SK-N-SH (cell line): ENCODE data around the gene DOK7. TPM values are rescaled to one million over a fixed set of nuclear protein-coding genes. Genes with fewer than 3 reads are reported as not detected.

Source experiments
- CTCF ChIA-PET: fragments of 300-600, 350-600 bp; formaldehyde crosslinking; extraction: SDS; loops from one replicate; lab custom pipeline; 2021; lab: Yijun Ruan, JAX
- POLR2A ChIA-PET: fragments of 350-600 bp; sonication (Branson Sonifier 250); formaldehyde crosslinking; extraction: SDS; loops from one replicate; lab custom pipeline; 2020; ENCODE audit warnings: antibody characterized with exemption, inconsistent platforms; lab: Yijun Ruan, JAX
- DNase-seq: peaks from one replicate; pipeline ENCODE4 v3.0.0; 2012
- H2AFZ ChIP-seq: fragments of 200-600 bp; sonication (generic); 2 replicates; pipeline ENCODE4 v1.8.1; 2016; ENCODE audit warnings: antibody characterized with exemption, mild to moderate bottlenecking, low read depth
- H3F3A ChIP-seq: fragments of 200-600 bp; sonication (generic); replicated peaks from 2 replicates; pipeline ENCODE3; 2016; ENCODE audit warnings: antibody characterized with exemption, mild to moderate bottlenecking; ENCODE audit not compliant: insufficient read depth
- H3K27ac ChIP-seq, 2 experiments: fragments of 200-500 bp in 1 of 2; fragments of 200-600 bp in 1 of 2; sonication (Bioruptor generic) in 1 of 2; sonication (generic), shearing (Covaris generic) in 1 of 2; 2 replicates each; pipeline versions ENCODE4 v1.5.1 to v1.6.1; 2014 to 2016; ENCODE audit warnings: low read depth in 2 of 2, inconsistent platforms in 1 of 2, low read length in 1 of 2, mild to moderate bottlenecking in 1 of 2, mixed read lengths in 1 of 2
- H3K27me3 ChIP-seq: fragments of 200-600 bp; sonication (generic), shearing (Covaris generic); 2 replicates; pipeline ENCODE4 v1.6.1; 2016; ENCODE audit warnings: mixed run types; ENCODE audit not compliant: insufficient read depth
- H3K36me3 ChIP-seq, 2 experiments: fragments of 200-500 bp in 1 of 2; fragments of 200-600 bp in 1 of 2; sonication (Bioruptor generic) in 1 of 2; sonication (generic) in 1 of 2; replicated peaks in 1 of 2; 2 replicates each; pipeline versions ENCODE3 to v1.5.1; 2014 to 2016; ENCODE audit warnings: low read length in 1 of 2, mild to moderate bottlenecking in 1 of 2; ENCODE audit not compliant: insufficient read depth in 2 of 2, control insufficient read depth in 1 of 2
- H3K4me1 ChIP-seq, 2 experiments: fragments of 200-500 bp in 1 of 2; fragments of 200-600 bp in 1 of 2; sonication (Bioruptor generic) in 1 of 2; sonication (generic), shearing (Covaris generic) in 1 of 2; 2 replicates each; pipeline versions ENCODE4 v1.5.1 to v1.6.1; 2014 to 2016; ENCODE audit warnings: low read depth in 1 of 2, low read length in 1 of 2, mixed run types in 1 of 2; ENCODE audit not compliant: insufficient read depth in 2 of 2, control insufficient read depth in 1 of 2
- H3K4me2 ChIP-seq: fragments of 200-600 bp; sonication (generic), shearing (Covaris generic); 2 replicates; pipeline ENCODE4 v1.6.1; 2017; ENCODE audit warnings: mixed run types
- H3K4me3 ChIP-seq, 2 experiments: fragments of 200-500 bp in 1 of 2; fragments of 200-600 bp in 1 of 2; sonication (Bioruptor generic) in 1 of 2; sonication (generic), shearing (Covaris generic) in 1 of 2; 2 replicates each; pipeline versions ENCODE4 v1.5.1 to v1.8.1; 2014 to 2016; ENCODE audit warnings: low read depth in 2 of 2, inconsistent platforms in 1 of 2, low read length in 1 of 2, mild to moderate bottlenecking in 1 of 2, mixed read lengths in 1 of 2, moderate library complexity in 1 of 2
- H3K79me2 ChIP-seq: fragments of 200-600 bp; sonication (generic); 2 replicates; pipeline ENCODE4 v1.8.1; 2017; ENCODE audit warnings: mild to moderate bottlenecking; ENCODE audit not compliant: insufficient read depth
- H3K9ac ChIP-seq: fragments of 200-600 bp; sonication (generic); 2 replicates; pipeline ENCODE4 v1.6.1; 2017; ENCODE audit warnings: mixed run types
- H3K9me2 ChIP-seq: fragments of 200-600 bp; sonication (generic); 2 replicates; pipeline ENCODE4 v1.6.1; 2017; ENCODE audit warnings: mixed run types
- H3K9me3 ChIP-seq: fragments of 200-600 bp; sonication (generic); 2 replicates; pipeline ENCODE4 v1.6.1; 2017; ENCODE audit warnings: mixed run types, mild to moderate bottlenecking, moderate library complexity
- H4K20me1 ChIP-seq: fragments of 200-600 bp; sonication (generic); 2 replicates; pipeline ENCODE4 v1.6.1; 2017; ENCODE audit warnings: mild to moderate bottlenecking, mixed run types; ENCODE audit not compliant: insufficient read depth
- EP300 ChIP-seq, 2 experiments: IDR thresholded peaks; 2 replicates each; pipeline versions ENCODE4 v1.4.0 to v1.6.1; 2012; ENCODE audit warnings: borderline replicate concordance in 1 of 2, low read depth in 1 of 2, low read length in 1 of 2
- EZH2phosphoT487 ChIP-seq: fragments of 200-600 bp; sonication (generic); IDR thresholded peaks from 2 replicates; pipeline ENCODE4 v1.6.1; 2017; ENCODE audit warnings: low read depth, mixed run types, mild to moderate bottlenecking, antibody characterized with exemption, moderate library complexity, borderline replicate concordance
- FOXM1 ChIP-seq: IDR thresholded peaks from 2 replicates; pipeline ENCODE4 v1.4.0; 2012; ENCODE audit warnings: low read depth, mild to moderate bottlenecking
- JUND ChIP-seq: IDR thresholded peaks from 2 replicates; pipeline ENCODE4 v1.4.0; 2012
- NFIC ChIP-seq: IDR thresholded peaks from 2 replicates; pipeline ENCODE4 v1.4.0; 2012; ENCODE audit warnings: borderline replicate concordance
- RFX5 ChIP-seq: IDR thresholded peaks from 2 replicates; pipeline ENCODE4 v1.6.1; 2012; ENCODE audit warnings: mild to moderate bottlenecking, improper control_type of control experiment, low read length
- SMC3 ChIP-seq: IDR thresholded peaks from 2 replicates; pipeline ENCODE4 v1.6.1; 2012; ENCODE audit warnings: low read depth, low read length, improper control_type of control experiment
- TCF12 ChIP-seq: IDR thresholded peaks from 2 replicates; pipeline ENCODE4 v1.4.0; 2012
- YY1 ChIP-seq: IDR thresholded peaks from 2 replicates; pipeline ENCODE4 v1.4.0; 2012; ENCODE audit warnings: low read depth, mild to moderate bottlenecking
- WGBS: methylation state at CpG from one replicate; pipeline ENCODE4 v1.1.6; 2017; ENCODE audit warnings: low lambda C conversion rate; 5-methylcytosine and 5-hydroxymethylcytosine counted together
- polyA plus RNA-seq, 3 experiments: library from polyadenylated mRNA; depleted of rRNA; stranded (reverse); fragments of >200 nt; gene quantifications; 2 replicates each; pipeline ENCODE4 v1.2.3, GENCODE V29; 2012
- TF ChIP-seq, protein P1 (sequence below): IDR thresholded peaks from 2 replicates; pipeline ENCODE4 v1.4.0; 2012; ENCODE audit warnings: low read depth, borderline replicate concordance
- TF ChIP-seq, protein P2 (sequence below): fragments of 150-350 bp; IDR thresholded peaks from 2 replicates; pipeline ENCODE4 v1.6.1; 2016; ENCODE audit warnings: mild to moderate bottlenecking, low read depth, low read length
- TF ChIP-seq, protein P3 (sequence below): fragments of 200-600 bp; sonication (generic); IDR thresholded peaks from 2 replicates; pipeline ENCODE4 v1.6.1; 2017; ENCODE audit warnings: antibody characterized with exemption, mild to moderate bottlenecking, moderate library complexity
- TF ChIP-seq, protein P4 (sequence below): IDR thresholded peaks from 2 replicates; pipeline ENCODE4 v1.4.0; 2012; ENCODE audit warnings: low read depth, borderline replicate concordance

DOK7 gene
- polyA plus RNA-seq, 1 of the 3 experiments (the other 2 are of a cell fraction) = not detected

DNA sequence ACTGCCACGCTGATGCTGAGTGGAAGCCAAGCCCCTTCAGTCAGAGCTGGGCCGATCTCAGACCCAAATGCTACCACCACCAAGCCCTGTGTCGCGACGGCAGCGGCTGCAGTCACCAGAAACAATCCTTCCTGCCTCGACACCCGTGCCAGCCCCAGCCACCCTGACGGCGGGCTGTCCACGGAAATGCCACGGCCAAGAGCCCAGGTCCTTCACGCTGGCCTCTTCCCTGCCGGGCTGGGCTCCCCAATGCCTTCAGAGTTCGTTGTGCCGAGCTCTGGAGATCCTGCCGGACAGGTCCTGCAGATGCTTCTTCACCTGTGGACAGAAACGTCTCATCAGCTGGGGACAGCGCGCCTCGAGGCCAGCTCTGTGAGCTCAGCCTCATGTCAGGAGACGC is 49.6 kb downstream of the DOK7 start:
- Histone ChIP-seq H2AFZ (no peak overlapping the region), H3K4me3 (no peak overlapping the region), H4K20me1 (no peaks in the 10 kb centered on the region), H3K79me2 (no peaks in the 10 kb centered on the region; the same call in 1 of the 2 replicates), H3K36me3 (peaks cover 13 to 73% of the 10 kb centered on the region in 2 experiments), H3F3A (no peaks in the 10 kb centered on the region), H3K4me2 (no peak overlapping the region), H3K9me2 (no peaks in the 10 kb centered on the region), H3K27me3 (no peaks in the 10 kb centered on the region), H3K27ac (no peak overlapping the region), H3K4me1 (no peaks in the 10 kb centered on the region), H3K9me3 (no peaks in the 10 kb centered on the region), H3K9ac (no peak overlapping the region)
- ChIA-PET CTCF (interaction anchor here (1.1 to 1.7 kb wide), 2 partner anchors 15 to 368 kb away, joined by 4 to 6 read pairs; no protein-coding TSS in a partner anchor), POLR2A (no interaction called here)
- TF ChIP-seq NFIC (no peak), SMC3 (no peak), JUND (no peak), TCF12 (no peak), EZH2phosphoT487 (no peak), FOXM1 (no peak), RFX5 (no peak), YY1 (no peak), EP300 (IDR thresholded peaks at IDR 0.05; ENCODE audit: borderline replicate concordance in 1 of 2, low read depth in 1 of 2, low read length in 1 of 2) (no peak)
- TF ChIP-seq, protein P1, sequence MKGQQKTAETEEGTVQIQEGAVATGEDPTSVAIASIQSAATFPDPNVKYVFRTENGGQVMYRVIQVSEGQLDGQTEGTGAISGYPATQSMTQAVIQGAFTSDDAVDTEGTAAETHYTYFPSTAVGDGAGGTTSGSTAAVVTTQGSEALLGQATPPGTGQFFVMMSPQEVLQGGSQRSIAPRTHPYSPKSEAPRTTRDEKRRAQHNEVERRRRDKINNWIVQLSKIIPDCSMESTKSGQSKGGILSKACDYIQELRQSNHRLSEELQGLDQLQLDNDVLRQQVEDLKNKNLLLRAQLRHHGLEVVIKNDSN = no peak
- TF ChIP-seq, protein P2, sequence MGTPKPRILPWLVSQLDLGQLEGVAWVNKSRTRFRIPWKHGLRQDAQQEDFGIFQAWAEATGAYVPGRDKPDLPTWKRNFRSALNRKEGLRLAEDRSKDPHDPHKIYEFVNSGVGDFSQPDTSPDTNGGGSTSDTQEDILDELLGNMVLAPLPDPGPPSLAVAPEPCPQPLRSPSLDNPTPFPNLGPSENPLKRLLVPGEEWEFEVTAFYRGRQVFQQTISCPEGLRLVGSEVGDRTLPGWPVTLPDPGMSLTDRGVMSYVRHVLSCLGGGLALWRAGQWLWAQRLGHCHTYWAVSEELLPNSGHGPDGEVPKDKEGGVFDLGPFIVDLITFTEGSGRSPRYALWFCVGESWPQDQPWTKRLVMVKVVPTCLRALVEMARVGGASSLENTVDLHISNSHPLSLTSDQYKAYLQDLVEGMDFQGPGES = no peak
- TF ChIP-seq, protein P3, sequence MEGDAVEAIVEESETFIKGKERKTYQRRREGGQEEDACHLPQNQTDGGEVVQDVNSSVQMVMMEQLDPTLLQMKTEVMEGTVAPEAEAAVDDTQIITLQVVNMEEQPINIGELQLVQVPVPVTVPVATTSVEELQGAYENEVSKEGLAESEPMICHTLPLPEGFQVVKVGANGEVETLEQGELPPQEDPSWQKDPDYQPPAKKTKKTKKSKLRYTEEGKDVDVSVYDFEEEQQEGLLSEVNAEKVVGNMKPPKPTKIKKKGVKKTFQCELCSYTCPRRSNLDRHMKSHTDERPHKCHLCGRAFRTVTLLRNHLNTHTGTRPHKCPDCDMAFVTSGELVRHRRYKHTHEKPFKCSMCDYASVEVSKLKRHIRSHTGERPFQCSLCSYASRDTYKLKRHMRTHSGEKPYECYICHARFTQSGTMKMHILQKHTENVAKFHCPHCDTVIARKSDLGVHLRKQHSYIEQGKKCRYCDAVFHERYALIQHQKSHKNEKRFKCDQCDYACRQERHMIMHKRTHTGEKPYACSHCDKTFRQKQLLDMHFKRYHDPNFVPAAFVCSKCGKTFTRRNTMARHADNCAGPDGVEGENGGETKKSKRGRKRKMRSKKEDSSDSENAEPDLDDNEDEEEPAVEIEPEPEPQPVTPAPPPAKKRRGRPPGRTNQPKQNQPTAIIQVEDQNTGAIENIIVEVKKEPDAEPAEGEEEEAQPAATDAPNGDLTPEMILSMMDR = no peak
- TF ChIP-seq, protein P4, sequence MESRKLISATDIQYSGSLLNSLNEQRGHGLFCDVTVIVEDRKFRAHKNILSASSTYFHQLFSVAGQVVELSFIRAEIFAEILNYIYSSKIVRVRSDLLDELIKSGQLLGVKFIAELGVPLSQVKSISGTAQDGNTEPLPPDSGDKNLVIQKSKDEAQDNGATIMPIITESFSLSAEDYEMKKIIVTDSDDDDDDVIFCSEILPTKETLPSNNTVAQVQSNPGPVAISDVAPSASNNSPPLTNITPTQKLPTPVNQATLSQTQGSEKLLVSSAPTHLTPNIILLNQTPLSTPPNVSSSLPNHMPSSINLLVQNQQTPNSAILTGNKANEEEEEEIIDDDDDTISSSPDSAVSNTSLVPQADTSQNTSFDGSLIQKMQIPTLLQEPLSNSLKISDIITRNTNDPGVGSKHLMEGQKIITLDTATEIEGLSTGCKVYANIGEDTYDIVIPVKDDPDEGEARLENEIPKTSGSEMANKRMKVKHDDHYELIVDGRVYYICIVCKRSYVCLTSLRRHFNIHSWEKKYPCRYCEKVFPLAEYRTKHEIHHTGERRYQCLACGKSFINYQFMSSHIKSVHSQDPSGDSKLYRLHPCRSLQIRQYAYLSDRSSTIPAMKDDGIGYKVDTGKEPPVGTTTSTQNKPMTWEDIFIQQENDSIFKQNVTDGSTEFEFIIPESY = no peak
- no peak for DNase-seq
- 96% methylated on average over 22 of the region's 22 CpGs for WGBS
